Activated T-helper 17 cell treated with anti-CD3 and anti-CD28 coated beads, Interleukin-2, amount 50 U/mL, for 72 hours (primary cell): ENCODE measurements around the gene SLC15A3. TPM values are rescaled to one million over a fixed set of nuclear protein-coding genes. Genes with fewer than 3 reads are reported as not detected.
"Not testable (repeated sequence)": the region's sequence is repeated elsewhere in the genome, so short reads cannot be mapped to it uniquely, and the experiment has no call there.

ENCODE experiments used
- ATAC-seq: fragments of 150-1000 bp; cut with Tn5 transposase; replicated peaks from 2 replicates; pipeline ENCODE4 v1.10.0; 2021; ENCODE audit warnings: mild to moderate bottlenecking, moderate library complexity
- H3K27ac Mint-ChIP-seq: one replicate; pipeline ENCODE4 v1.8.0; 2022; ENCODE audit warnings: mixed read lengths
- H3K27me3 Mint-ChIP-seq: one replicate; pipeline ENCODE4 v1.8.0; 2022; ENCODE audit warnings: mixed read lengths
- H3K36me3 Mint-ChIP-seq: one replicate; pipeline ENCODE4 v1.8.0; 2022; ENCODE audit warnings: low read depth, mild to moderate bottlenecking, mixed read lengths
- H3K4me1 Mint-ChIP-seq: one replicate; pipeline ENCODE4 v1.8.0; 2022; ENCODE audit warnings: mixed read lengths
- H3K4me3 Mint-ChIP-seq: one replicate; pipeline ENCODE4 v1.8.0; 2022; ENCODE audit warnings: mild to moderate bottlenecking, mixed read lengths
- H3K9me3 Mint-ChIP-seq: one replicate; pipeline ENCODE4 v1.8.0; 2022; ENCODE audit warnings: mixed read lengths
- total RNA-seq, 2 donors: library from RNA; stranded (reverse); gene quantifications; one replicate each; pipeline ENCODE4 v1.2.3, GENCODE V29; 2022

SLC15A3 gene
- total RNA-seq, 2 donors from 2014 or later = 1.0 to 1.3 TPM

DNA sequence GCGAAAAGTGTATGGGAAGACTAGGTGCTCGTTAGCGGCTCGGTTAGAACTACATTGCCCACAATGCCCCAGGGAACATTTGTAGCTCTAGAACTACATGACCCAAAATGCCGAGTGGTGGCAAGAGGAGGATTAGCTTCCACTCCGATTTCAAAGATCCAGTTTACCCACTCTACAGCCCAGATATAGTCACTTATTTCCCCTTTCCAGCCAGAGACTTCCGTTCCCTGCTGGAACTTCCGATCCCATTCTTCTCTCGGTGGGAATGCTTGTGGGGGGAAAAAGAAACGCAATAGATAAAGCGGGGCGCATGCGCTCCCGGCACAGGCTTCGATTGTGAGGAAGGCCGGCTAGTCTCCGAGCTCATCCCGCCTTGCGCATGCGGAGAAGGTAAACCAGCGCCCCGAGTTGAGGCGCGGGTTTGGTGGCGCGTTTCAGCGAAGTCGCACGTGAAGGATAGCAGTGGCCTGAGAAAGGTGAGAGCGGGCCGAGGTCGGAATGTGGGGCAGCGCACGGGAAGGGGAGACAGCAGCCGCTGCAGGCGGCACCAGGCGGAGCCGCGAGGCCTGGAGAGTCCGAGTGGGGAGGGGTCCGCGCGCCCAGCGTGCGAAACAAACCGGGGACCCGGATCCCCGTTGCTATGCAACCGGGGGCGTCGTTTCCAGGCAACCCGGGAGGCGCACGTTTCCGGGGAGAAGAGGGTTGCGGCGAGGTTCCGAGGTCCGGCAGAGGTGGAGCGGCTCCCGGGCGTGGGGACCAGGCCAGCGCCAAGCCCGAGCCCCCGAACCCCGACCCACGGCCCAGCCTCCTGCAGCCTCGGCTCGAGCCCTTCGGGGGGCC is 38.0 kb downstream of the SLC15A3 start, which contains the start of gene TMEM109:
TMEM109 (plus strand) TSS at position 366 of the 840 bp plus-strand sequence. CDS start 5,536 bp downstream, outside the sequence.
- no peaks in the 10 kb centered on the region for H3K9me3 Mint-ChIP-seq
- no peaks in the 10 kb centered on the region for H3K27me3 Mint-ChIP-seq
- H3K36me3 Mint-ChIP-seq = peaks cover 28% of the 10 kb centered on the region
- ATAC-seq = peak; percentile 80
- peak within 1 kb of the TSS; percentile 93 for H3K4me3 Mint-ChIP-seq
- H3K27ac Mint-ChIP-seq = peak within 1 kb of the TSS; percentile 90
- H3K4me1 Mint-ChIP-seq = peaks cover 39% of the 10 kb centered on the region

GRCh38 chr11:60912851-60913528 is 39.0 kb downstream of the SLC15A3 start:
- peak overlapping the region; percentile 90 for H3K27ac Mint-ChIP-seq
- no peak for ATAC-seq
- peak overlapping the region; percentile 93 for H3K4me3 Mint-ChIP-seq
- H3K9me3 Mint-ChIP-seq = no peaks in the 10 kb centered on the region
- no peaks in the 10 kb centered on the region for H3K27me3 Mint-ChIP-seq
- peaks cover 39% of the 10 kb centered on the region for H3K4me1 Mint-ChIP-seq
- peaks cover 18% of the 10 kb centered on the region for H3K36me3 Mint-ChIP-seq

DNA sequence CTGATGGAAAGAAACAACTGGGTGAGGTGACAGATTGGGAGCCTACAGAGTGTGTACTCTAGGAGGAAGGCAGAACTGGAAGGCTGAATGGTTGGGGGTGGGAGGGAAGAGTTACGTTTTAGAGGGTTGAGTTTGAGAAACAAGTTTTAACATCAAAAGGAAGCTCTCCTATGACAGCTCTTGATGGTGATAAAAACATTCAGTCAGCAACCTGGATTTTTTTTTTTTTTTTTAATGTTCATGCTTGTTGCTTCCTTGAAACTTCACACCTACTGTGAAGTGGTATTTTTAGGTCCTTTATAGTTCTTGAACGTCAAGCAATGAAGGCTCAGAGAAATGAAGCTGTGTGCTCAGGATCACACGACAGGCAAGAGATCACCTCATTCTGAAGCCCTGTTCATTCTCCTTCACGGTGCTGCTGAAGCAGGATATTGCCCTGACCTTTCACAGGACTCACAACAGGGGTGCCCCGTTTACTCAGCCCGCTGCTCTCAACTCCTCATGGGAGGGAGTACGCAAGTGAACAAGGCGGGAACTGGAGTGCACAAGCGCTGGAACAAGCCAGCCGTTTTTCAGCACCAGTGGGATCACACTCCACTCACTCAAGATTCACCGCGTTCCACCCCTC is 39.6 kb downstream of the SLC15A3 start:
- no peak for ATAC-seq
- H3K36me3 Mint-ChIP-seq = peaks cover 16% of the 10 kb centered on the region

GRCh38 chr11:60910711-60911380 is 41.1 kb downstream of the SLC15A3 start:
- Mint-ChIP-seq H3K36me3 (peaks cover 16% of the 10 kb centered on the region), H3K27ac (peak overlapping the region; percentile 44), H3K4me1 (peaks cover 27% of the 10 kb centered on the region), H3K4me3 (no peak overlapping the region), H3K9me3 (no peaks in the 10 kb centered on the region), H3K27me3 (no peaks in the 10 kb centered on the region)
- ATAC-seq = no peak

More for the DNA sequence above, 39.6 kb downstream of the SLC15A3 start:
- peak overlapping the region; percentile 77 for H3K27ac Mint-ChIP-seq
- no peaks in the 10 kb centered on the region for H3K27me3 Mint-ChIP-seq
- peak overlapping the region; percentile 93 for H3K4me3 Mint-ChIP-seq
- H3K9me3 Mint-ChIP-seq = no peaks in the 10 kb centered on the region
- H3K4me1 Mint-ChIP-seq = peaks cover 39% of the 10 kb centered on the region

GRCh38 chr11:60910281-60910687 is 41.7 kb downstream of the SLC15A3 start:
- Mint-ChIP-seq H3K9me3 (no peaks in the 10 kb centered on the region), H3K27me3 (no peaks in the 10 kb centered on the region), H3K27ac (peak overlapping the region; percentile 44), H3K4me3 (no peak overlapping the region), H3K36me3 (peaks cover 16% of the 10 kb centered on the region), H3K4me1 (peaks cover 26% of the 10 kb centered on the region)
- no peak for ATAC-seq

GRCh38 chr11:60909680-60910280 is 42.2 kb downstream of the SLC15A3 start:
- H3K4me3 Mint-ChIP-seq, H3K9me3 Mint-ChIP-seq, H3K27ac Mint-ChIP-seq, H3K27me3 Mint-ChIP-seq, ATAC-seq: not testable (repeated sequence)
- peaks cover 24% of the 10 kb centered on the region for H3K4me1 Mint-ChIP-seq
- peaks cover 19% of the 10 kb centered on the region for H3K36me3 Mint-ChIP-seq

DNA sequence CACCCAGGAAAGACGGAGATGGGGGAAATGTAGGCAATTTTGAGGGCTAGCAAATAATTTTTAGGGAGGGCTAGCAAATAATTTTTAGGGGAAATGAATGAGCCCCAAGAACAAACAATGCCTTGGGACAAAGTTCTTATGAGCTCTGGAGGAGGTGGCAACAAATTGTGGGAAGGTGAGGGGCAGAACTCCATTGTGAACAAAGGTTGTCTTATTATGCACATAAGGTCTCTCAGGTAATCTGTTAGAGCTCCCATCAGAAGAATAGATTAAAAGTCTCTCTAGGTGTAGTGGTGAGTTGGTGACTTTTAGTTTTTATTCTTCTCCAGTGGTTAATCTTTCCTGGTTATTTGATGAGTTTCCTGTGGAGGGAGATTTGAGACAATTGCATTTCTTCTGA is 43.2 kb downstream of the SLC15A3 start:
- Mint-ChIP-seq H3K4me3 (no peak overlapping the region), H3K36me3 (peaks cover 25% of the 10 kb centered on the region), H3K4me1 (peaks cover 32% of the 10 kb centered on the region), H3K9me3 (no peaks in the 10 kb centered on the region), H3K27me3 (no peaks in the 10 kb centered on the region), H3K27ac (peak overlapping the region; percentile 8)
- ATAC-seq = no peak

DNA sequence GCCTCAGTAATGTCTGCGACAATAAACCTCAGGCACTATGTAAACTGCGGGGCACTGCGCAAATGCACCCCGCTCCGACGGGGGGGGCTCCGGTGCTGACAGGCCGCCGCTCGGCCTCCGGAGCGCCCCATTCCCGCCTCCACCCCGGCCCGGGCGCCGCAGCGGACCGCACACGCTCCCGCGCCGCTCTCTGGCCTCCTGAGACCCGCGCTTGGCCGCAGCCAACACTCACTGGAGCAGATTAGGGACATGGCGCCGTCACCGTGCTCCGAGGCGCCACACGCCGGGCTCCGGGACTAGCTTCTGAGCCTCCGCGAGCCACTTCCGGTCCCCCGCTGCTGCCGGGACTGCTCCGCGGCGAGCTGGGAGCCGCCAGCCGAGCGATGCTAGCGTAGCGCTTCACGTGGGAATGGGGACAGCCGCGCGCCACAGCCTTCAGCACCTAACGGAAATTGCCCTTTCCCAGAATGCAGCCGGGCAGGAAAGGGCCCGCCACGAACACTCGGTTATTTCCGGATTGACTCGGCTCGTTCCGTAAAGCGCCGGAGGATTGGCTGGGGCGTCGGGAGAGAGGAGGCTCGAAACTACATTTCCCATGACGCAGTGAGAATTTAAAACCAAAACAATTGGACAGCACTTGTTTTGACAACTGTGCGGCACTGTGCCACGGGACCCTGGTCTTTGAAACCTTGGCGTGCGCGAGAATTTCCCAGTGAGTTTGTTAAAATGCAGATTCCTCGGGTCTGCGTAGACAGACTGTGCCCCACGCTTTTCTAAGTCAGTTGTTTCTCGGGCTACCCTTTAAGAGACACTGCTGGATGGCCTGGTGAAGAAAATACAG is 45.6 kb downstream of the SLC15A3 start, which contains the start of gene PRPF19:
PRPF19 (minus strand) TSS at position 454 of the 841 bp plus-strand sequence; CDS start at position 251, 203 bp downstream.
- peak; percentile 94 for ATAC-seq
- Mint-ChIP-seq H3K27ac (peak within 1 kb of the TSS; percentile 97), H3K4me3 (peak within 1 kb of the TSS; percentile 98), H3K36me3 (peaks cover 49% of the 10 kb centered on the region), H3K4me1 (peaks cover 25% of the 10 kb centered on the region), H3K9me3 (no peaks in the 10 kb centered on the region), H3K27me3 (no peaks in the 10 kb centered on the region)

- H3K27me3 Mint-ChIP-seq = no peaks in the 10 kb centered on the region
Measured at GRCh38 chr11:60905551-60906113, 46.3 kb downstream of the SLC15A3 start.

GRCh38 chr11:60905047-60905446 is 46.9 kb downstream of the SLC15A3 start:
- H3K4me1 Mint-ChIP-seq = peaks cover 19% of the 10 kb centered on the region
- peak overlapping the region; percentile 98 for H3K4me3 Mint-ChIP-seq
- no peak for ATAC-seq
- H3K36me3 Mint-ChIP-seq = peaks cover 62% of the 10 kb centered on the region
- H3K27ac Mint-ChIP-seq = peak overlapping the region; percentile 97
- no peaks in the 10 kb centered on the region for H3K27me3 Mint-ChIP-seq
- H3K9me3 Mint-ChIP-seq = no peaks in the 10 kb centered on the region

More at GRCh38 chr11:60905551-60906113, 46.3 kb downstream of the SLC15A3 start:
- peaks cover 56% of the 10 kb centered on the region for H3K36me3 Mint-ChIP-seq
- H3K9me3 Mint-ChIP-seq = no peaks in the 10 kb centered on the region
- H3K4me1 Mint-ChIP-seq = peaks cover 22% of the 10 kb centered on the region
- ATAC-seq = peak; percentile 29
- H3K27ac Mint-ChIP-seq = peak overlapping the region; percentile 97
- H3K4me3 Mint-ChIP-seq = peak overlapping the region; percentile 98

GRCh38 chr11:60902625-60903024 is 49.4 kb downstream of the SLC15A3 start:
- Mint-ChIP-seq H3K27ac (peak overlapping the region; percentile 97), H3K36me3 (peaks cover 86% of the 10 kb centered on the region), H3K4me3 (no peak overlapping the region), H3K9me3 (no peaks in the 10 kb centered on the region), H3K4me1 (peaks cover 22% of the 10 kb centered on the region), H3K27me3 (no peaks in the 10 kb centered on the region)
- no peak for ATAC-seq

DNA sequence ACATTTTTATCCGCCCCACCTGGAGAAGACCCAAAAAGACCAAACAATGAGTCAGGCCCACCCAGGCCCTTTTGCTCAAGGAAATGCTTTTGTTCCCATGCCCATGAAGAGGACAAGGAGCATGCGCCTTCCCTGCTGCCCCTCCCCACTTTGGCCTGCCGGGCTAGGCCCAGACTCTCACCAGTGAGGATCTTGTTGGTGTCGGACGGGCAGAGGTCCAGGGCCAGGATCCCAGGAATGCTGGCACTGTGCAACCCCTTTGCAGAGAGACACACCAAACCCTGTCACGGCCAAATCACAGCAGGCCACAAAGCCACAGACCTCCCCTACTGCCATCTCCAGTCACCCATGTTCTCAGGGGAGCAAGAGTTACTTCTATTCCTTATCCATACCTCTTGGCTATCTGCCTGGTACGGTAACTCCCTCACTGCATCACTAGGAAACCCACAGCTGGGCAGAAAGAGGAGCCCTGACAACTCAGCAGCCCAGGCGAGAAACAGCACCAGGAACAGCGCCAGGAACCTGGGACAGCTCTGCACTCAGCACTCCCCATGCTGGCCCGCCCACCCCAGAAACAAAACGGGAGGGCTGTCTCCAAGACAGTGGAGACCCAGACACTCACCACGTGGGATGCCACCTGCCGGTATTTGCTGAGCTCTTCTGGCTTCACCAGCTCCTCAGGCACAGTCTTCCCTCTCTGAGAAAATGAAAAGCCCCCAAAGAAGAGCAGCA is 51.1 kb downstream of the SLC15A3 start:
- H3K9me3 Mint-ChIP-seq = no peaks in the 10 kb centered on the region
- peaks cover 99% of the 10 kb centered on the region for H3K36me3 Mint-ChIP-seq
- no peaks in the 10 kb centered on the region for H3K27me3 Mint-ChIP-seq
- ATAC-seq = no peak
- H3K27ac Mint-ChIP-seq = peak overlapping the region; percentile 50
- peaks cover 24% of the 10 kb centered on the region for H3K4me1 Mint-ChIP-seq
- H3K4me3 Mint-ChIP-seq = no peak overlapping the region
